Measurements from ENCODE around the gene SRGAP1. TPM values are rescaled to one million over a fixed set of nuclear protein-coding genes. Genes with fewer than 3 reads are reported as not detected.
A peak's percentile ranks its signal among the peaks of the same experiment; 100 is the strongest.

SRGAP1 gene
- 2.3 and 3.3 TPM in 2 replicates for total RNA-seq (2014; rRNA removed; shearing (Covaris generic))

DNA sequence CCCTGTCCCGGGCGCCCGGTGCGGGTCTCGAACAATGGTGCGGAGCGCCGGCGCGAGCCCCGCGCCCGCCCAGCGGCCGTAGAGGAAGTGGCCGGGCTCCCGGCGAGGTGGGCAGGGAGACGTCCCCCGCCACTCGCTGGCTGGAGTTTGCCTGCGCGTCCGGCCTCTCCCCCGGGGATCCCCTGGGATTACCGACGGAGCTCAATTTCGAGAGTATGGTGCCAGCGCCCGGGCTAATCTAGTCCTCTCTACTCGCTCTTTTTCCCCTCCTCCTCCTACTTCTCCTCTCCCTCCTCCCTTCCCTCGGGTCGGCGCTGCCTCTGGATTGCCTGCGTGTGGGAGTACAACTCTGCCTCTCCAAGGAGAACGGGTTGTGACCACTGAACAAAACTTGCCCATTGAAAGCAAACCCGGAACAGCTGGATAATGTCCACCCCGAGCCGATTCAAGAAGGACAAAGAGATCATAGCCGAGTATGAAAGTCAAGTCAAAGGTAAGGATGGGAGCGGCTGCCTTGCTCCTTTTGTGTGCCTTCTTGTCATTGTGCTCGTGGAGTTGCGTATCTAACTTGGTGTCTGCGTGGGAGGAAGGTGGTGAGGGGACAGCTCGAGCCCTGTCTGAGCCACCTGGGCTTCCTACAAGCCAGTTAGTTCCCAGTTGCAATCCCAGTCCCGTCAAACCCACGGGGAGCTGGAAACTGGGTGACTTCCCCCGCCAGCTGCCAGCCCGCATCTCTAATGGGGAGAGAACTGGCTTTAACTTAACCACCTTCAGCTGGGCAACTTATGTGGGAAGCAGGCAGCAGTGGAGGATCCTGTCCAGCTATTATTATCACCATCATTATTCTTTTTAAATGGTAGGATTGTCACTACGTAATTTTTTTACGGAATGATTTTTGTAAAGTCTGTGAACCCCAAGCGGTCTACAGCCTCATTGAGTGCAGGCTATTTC is at the start of gene SRGAP1:
Gene SRGAP1 (plus strand): TSS at position 310 of the 951 bp plus-strand sequence. CDS start 117 bp downstream, at position 427.
- DNase-seq (ENCODE audit: low spot score) = peak; percentile 55

DNA sequence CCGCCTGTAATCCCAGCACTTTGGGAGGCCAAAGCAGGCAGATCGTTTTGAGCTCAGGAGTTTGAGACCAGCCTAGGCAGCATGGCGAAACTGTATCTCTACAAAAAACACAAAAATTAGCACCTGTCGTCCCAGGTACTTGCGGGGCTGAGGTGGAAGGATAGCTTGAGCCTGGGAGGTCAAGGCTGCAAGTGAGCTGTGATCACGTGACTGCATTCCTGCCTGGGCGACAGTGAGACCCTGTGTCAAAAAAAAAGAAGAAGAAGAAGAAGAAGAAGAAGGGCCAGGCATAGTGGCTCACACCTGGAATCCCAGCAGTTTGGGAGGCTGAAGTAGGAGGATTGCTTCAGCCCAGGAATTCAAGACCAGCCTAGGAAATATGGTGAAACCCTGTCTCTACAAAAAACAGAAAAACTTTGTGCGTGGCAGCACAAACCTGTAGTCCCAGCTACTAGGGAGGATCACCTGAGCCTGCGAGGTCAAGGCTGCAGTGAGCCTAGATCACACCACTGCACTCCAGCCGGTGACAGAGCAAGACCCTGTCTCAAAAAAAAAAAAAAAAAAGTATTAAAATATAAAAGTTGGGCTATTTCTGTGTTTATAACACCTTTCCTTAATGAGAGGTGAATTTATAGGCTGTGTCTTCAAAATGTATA is 49.3 kb upstream of the SRGAP1 start:
- DNase-seq (ENCODE audit: low spot score) = no peak

GRCh38 chr12:63795944-63796343 is 48.6 kb upstream of the SRGAP1 start:
- no peak for DNase-seq (ENCODE audit: low spot score)

DNA sequence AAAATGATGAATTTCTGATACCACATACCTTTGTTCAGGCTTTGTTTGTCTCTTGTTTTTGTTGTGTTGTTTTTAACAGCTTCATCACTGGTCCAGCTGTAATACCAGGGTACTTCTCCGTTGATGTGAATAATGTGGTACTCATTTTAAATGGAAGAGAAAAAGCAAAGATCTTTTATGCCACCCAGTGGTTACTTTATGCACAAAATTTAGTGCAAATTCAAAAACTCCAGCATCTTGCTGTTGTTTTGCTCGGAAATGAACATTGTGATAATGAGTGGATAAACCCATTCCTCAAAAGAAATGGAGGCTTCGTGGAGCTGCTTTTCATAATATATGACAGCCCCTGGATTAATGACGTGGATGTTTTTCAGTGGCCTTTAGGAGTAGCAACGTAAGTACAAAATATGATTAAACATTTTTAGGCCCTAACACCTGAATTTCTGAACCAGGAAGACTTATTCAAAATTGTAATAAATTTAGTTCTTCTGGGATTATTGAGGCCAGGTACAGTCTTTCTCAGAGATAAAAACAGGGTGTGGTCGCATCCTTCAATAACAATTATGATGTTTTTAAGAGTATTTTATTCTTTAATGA is 42.4 kb upstream of the SRGAP1 start:
- DNase-seq (ENCODE audit: low spot score) = peak; percentile 22

DNA sequence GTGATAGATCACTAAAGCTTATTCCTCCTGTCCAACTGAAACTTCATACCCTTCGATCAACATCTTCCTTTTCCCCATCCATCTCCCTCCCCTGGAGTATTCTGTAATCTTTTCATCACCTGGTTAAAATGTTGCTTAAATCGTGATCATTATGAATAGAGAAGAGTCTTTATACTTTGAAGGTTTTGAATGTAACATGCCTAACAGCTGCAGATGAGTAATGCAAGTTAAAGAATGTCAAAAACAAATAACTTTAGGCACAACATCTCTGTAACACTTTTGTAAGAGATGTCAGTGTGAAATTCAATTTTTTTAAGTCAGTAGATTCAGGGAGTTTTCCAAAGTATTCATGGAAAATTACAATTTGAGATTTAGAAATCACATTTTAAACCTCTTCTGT is 39.8 kb upstream of the SRGAP1 start:
- no peak for DNase-seq (ENCODE audit: low spot score)

DNA sequence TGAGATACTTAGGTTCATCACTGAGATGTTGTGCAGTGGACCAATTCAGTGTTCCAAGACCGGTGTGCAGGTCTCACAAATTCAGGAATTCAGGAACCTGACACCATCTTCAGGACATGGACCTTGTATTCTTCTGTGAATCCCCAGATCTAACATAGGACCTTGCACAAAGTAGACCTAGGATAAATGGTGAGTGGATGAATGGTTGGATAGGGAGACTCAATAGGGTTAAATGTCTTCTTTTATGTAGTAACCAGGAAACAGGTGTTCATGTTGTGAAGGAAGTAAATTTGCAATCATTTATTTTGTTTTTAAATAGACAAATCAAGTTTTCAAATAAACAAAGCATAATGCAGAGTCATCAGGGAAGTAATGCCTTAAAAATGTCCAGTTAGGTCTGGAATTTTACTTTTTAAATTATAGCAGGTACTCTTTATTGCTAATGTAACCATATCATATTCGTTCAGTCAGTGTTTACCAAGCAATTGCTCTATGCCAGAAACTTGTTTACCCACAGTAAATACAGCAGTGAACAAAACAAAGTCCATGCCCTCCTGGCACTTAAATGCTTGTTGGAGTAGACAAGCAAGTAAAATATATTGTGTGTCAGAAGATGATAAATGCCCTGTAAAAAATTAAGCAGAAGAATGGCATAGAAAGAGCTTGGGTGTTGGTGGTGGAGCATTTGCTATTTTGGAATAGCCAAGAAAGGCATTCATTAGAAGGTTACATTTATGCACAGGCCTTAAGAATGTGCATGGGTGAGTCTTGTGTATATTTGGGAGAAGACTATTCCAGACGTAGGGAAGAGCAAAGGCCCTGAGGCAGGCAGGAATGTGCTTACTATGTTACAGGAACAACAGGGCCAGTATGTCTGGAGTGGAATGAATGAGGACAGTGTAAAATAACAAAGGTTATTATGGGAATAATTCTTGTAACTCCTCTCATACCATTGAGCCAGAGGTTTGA is 38.5 kb upstream of the SRGAP1 start:
- no peak for DNase-seq (ENCODE audit: low spot score)

GRCh38 chr12:63808631-63809030 is 35.9 kb upstream of the SRGAP1 start:
- no peak for DNase-seq (ENCODE audit: low spot score)

- DNase-seq (ENCODE audit: low spot score) = no peak
Measured at GRCh38 chr12:63809566-63809965, 34.9 kb upstream of the SRGAP1 start.

GRCh38 chr12:63811334-63811733 is 33.2 kb upstream of the SRGAP1 start:
- DNase-seq (ENCODE audit: low spot score) = no peak

- DNase-seq (ENCODE audit: low spot score) = no peak
Measured at GRCh38 chr12:63811755-63812154, 32.7 kb upstream of the SRGAP1 start.

GRCh38 chr12:63814146-63814772 is 30.2 kb upstream of the SRGAP1 start:
- no peak for DNase-seq (ENCODE audit: low spot score)

- DNase-seq (ENCODE audit: low spot score) = no peak
Measured at GRCh38 chr12:63815482-63815852, 29.0 kb upstream of the SRGAP1 start.

DNA sequence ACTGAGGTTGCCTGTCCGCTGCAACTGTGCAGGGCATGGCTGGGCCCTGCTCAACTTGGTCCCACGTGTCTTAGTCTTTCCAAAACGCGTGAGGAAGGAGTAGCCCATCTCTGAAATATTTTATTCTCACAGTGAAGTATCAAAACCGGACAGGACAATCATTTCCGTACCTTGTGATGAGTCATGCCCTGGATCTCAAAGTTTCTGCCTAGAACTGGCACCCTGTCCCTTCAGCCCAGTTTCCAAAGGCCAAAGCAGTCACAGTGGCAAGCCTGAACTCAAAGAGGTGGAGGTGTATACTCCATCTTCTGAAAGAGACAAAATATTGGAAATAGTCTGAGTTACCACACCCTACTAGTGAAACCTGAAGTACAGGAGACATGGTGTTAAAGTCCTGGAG is 28.5 kb upstream of the SRGAP1 start:
- no peak for DNase-seq (ENCODE audit: low spot score)

DNA sequence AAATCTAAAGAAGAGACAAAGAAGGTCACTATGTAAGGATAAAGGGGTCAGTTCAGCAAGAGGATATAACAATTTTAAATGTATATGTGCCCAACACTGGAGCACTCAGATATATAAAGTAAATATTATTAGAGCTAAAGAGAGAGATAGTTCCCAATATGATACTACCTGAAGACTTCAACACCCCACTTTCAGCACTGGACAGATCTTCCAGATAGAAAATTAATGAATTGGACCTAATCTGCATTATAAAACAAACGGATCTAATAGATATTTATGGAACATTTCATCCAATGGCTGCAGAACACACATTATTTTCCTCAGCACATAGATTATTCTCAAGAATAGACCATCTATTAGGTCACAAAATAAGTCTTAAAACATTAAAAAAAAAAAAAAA is 24.1 kb upstream of the SRGAP1 start:
- DNase-seq (ENCODE audit: low spot score) = no peak

GRCh38 chr12:63821781-63822251 is 22.7 kb upstream of the SRGAP1 start:
- no peak for DNase-seq (ENCODE audit: low spot score)

DNA sequence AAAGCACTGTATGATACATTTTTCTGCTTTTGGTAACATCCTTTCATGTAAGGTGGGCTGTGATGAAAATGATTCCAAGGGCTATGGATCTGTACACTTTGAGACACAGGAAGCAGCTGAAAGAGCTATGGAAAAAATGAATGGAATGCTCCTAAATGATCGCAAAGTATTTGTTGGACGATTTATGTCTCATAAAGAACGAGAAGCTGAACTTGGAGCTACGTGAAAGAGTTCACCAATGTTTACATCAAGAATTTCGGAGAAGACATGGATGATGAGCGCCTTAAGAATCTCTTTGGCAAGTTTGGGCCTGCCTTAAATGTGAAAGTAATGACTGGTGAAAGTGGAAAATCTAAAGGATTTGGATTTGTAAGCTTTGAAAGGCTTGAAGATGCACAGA is 22.1 kb upstream of the SRGAP1 start:
- peak; percentile 29 for DNase-seq (ENCODE audit: low spot score)

DNA sequence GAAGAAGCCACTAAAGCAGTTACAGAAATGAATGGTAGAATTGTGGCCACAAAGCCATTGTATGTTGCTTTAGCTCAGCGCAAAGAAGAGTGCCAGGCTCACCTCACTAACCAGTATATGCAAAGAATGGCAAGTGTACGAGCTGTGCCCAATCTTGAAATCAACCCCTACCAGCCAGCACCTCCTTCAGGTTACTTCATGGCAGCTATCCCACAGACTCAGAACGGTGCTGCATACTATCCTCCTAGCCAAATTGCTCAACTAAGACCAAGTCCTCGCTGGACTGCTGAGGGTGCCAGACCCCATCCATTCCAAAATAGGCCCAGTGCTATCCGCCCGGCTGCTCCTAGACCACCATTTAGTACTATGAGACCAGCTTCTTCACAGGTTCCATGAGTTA is 21.5 kb upstream of the SRGAP1 start:
- no peak for DNase-seq (ENCODE audit: low spot score)

GRCh38 chr12:63826006-63826585 is 18.4 kb upstream of the SRGAP1 start:
- DNase-seq (ENCODE audit: low spot score) = peak; percentile 55

DNA sequence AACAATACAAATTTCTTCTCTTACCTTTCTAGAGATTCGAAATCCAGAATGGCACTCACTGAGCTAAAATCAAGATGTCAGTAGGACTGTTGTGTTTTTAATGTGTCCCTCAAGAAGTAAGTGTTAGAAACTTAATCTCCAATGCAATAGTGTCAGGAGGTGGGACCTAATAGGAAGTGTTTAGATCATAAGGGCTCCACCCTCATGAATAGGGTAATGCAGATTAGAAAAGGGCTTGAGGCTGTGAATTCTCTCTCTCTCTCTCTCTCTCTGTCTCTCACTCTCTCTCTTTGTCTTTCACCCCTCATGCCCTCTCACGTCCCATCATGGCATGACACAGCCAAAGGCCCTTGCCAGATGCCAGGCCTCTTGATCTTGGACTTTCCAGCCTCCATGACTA is 15.6 kb upstream of the SRGAP1 start:
- DNase-seq (ENCODE audit: low spot score) = no peak

DNA sequence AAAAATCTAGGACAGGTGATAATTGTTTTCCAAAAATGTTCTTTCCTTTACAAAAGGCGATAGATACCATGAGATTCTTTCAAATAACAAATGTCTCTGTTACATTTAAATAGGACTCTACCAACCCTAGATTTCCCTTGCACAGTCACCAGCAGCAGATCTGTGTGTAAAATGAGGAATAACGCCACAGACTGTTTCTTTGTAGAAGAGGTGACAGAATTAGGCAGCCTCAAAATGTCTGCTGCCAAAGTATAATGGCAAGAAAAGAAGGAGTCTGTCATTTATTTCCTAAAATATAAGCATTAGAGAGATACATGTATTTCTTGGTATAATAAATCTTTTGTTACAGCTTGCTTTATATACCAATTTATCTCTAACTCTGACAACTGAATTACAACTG is 8.5 kb upstream of the SRGAP1 start:
- DNase-seq (ENCODE audit: low spot score) = no peak
